HepG2 (cell line): Measurements from ENCODE around the gene MAPK9. TPM values are rescaled to one million over a fixed set of nuclear protein-coding genes. Genes with fewer than 3 reads are reported as not detected.
A peak's percentile ranks its signal among the peaks of the same experiment; 100 is the strongest.

ENCODE experiments used
- EED ChIP-seq: sonication (generic); formaldehyde crosslinking; IDR thresholded peaks from 2 replicates; pipeline ENCODE4 v1.5.0; 2020; ENCODE audit warnings: mild to moderate bottlenecking, missing genetic modification reagents
- FOXA1 ChIP-seq, 2 experiments: fragments of 450-650 bp in 1 of 2; sonication (generic) in 1 of 2; formaldehyde crosslinking in 1 of 2; IDR thresholded peaks; 2 replicates each; pipeline versions ENCODE4 v1.4.0 to v1.6.1; 2016 to 2020; ENCODE audit warnings: missing genetic modification reagents in 1 of 2
- IKZF4 ChIP-seq: sonication (generic); formaldehyde crosslinking; IDR thresholded peaks from 2 replicates; pipeline ENCODE4 v1.5.1; 2020; ENCODE audit warnings: borderline replicate concordance, mild to moderate bottlenecking, low read depth, missing genetic modification reagents; ENCODE audit errors: not compliant biosample characterization
- NFIC ChIP-seq: IDR thresholded peaks from 2 replicates; pipeline ENCODE4 v1.6.1; 2012; ENCODE audit warnings: mild to moderate bottlenecking, low read length, inconsistent platforms
- SAP130 ChIP-seq: IDR thresholded peaks from 2 replicates; pipeline ENCODE4 v1.6.1; 2016; ENCODE audit warnings: low read depth
- SP140L ChIP-seq: sonication (generic); formaldehyde crosslinking; IDR thresholded peaks from 2 replicates; pipeline ENCODE4 v1.4.0; 2020; ENCODE audit warnings: missing genetic modification reagents, borderline replicate concordance
- YY1 ChIP-seq: IDR thresholded peaks from 2 replicates; pipeline ENCODE4 v1.6.1; 2011; ENCODE audit warnings: low read length, low read depth, moderate library complexity, mild to moderate bottlenecking; ENCODE audit not compliant: insufficient read depth, insufficient replicate concordance
- ZBTB20 ChIP-seq: sonication (generic); formaldehyde crosslinking; IDR thresholded peaks from 2 replicates; pipeline ENCODE4 v1.8.1; 2023; ENCODE audit warnings: missing genetic modification reagents, low read depth, mild to moderate bottlenecking, borderline replicate concordance
- ZBTB3 ChIP-seq: sonication (generic); formaldehyde crosslinking; IDR thresholded peaks from 2 replicates; pipeline ENCODE4 v1.4.0; 2020; ENCODE audit warnings: low read depth, mild to moderate bottlenecking, moderate library complexity, missing genetic modification reagents, borderline replicate concordance
- ZFY ChIP-seq: sonication (generic); formaldehyde crosslinking; IDR thresholded peaks from 2 replicates; pipeline ENCODE4 v1.4.0; 2020; ENCODE audit warnings: missing genetic modification reagents
- ZKSCAN8 ChIP-seq: IDR thresholded peaks from 2 replicates; pipeline ENCODE4 v1.6.1; 2016; ENCODE audit warnings: borderline replicate concordance, missing genetic modification reagents, missing compliant biosample characterization
- ZNF12 ChIP-seq: sonication (generic); formaldehyde crosslinking; IDR thresholded peaks from 2 replicates; pipeline ENCODE4 v1.5.0; 2020; ENCODE audit warnings: missing genetic modification reagents
- ZNF773 ChIP-seq: sonication (generic); formaldehyde crosslinking; IDR thresholded peaks from 2 replicates; pipeline ENCODE4 v1.4.0; 2020; ENCODE audit warnings: missing genetic modification reagents, borderline replicate concordance
- ZSCAN20 ChIP-seq: sonication (generic); formaldehyde crosslinking; IDR thresholded peaks from 2 replicates; pipeline ENCODE4 v1.4.0; 2020; ENCODE audit warnings: missing genetic modification reagents, mild to moderate bottlenecking, borderline replicate concordance
- ZSCAN21 ChIP-seq: sonication (generic); formaldehyde crosslinking; IDR thresholded peaks from 2 replicates; pipeline ENCODE4 v1.8.0; 2022; ENCODE audit warnings: mild to moderate bottlenecking, missing genetic modification reagents, moderate library complexity, borderline replicate concordance
- polyA plus RNA-seq, 8 experiments: library from polyadenylated mRNA; depleted of rRNA in 3 of 8; stranded (reverse) in 7 of 8; unstranded in 1 of 8; fragments of >200 nt; fragmentation: Illumina TruSeq in 4 of 8; extraction: Trizol in 4 of 8; gene quantifications; 2 replicates each; pipeline versions ENCODE4 v1.2.1 to v1.2.3, GENCODE V29; 2011 to 2016; ENCODE audit warnings: low read depth in 4 of 8, missing spikeins in 1 of 8, mixed read lengths in 1 of 8; ENCODE audit not compliant: insufficient read depth in 1 of 8
- total RNA-seq, 5 experiments: library from RNA; depleted of rRNA; stranded (reverse); fragments of >200 nt; fragmentation: Illumina TruSeq; extraction: Trizol; gene quantifications; 2 replicates each; pipeline ENCODE4 v1.2.3, GENCODE V29; 2016; ENCODE audit warnings: low read depth in 1 of 5
- TF ChIP-seq, protein P1 (sequence below): sonication (generic); formaldehyde crosslinking; IDR thresholded peaks from 2 replicates; pipeline ENCODE4 v1.8.1; 2023; ENCODE audit warnings: mild to moderate bottlenecking, missing genetic modification reagents
- TF ChIP-seq, protein P2 (sequence below): sonication (generic); formaldehyde crosslinking; IDR thresholded peaks from 2 replicates; pipeline ENCODE4 v1.5.0; 2020; ENCODE audit warnings: missing genetic modification reagents, mild to moderate bottlenecking, borderline replicate concordance
- TF ChIP-seq, protein P3 (sequence below): sonication (generic); formaldehyde crosslinking; IDR thresholded peaks from 2 replicates; pipeline ENCODE4 v1.5.1; 2020; ENCODE audit warnings: missing genetic modification reagents, mild to moderate bottlenecking, borderline replicate concordance
- TF ChIP-seq, protein P4 (sequence below): IDR thresholded peaks from 2 replicates; pipeline ENCODE4 v1.6.1; 2016
- TF ChIP-seq, protein P5 (sequence below): sonication (generic); formaldehyde crosslinking; IDR thresholded peaks from 2 replicates; pipeline ENCODE4 v1.8.1; 2023; ENCODE audit warnings: mild to moderate bottlenecking, missing genetic modification reagents
- TF ChIP-seq, protein P6 (sequence below): IDR thresholded peaks from 2 replicates; pipeline ENCODE4 v1.6.1; 2018; ENCODE audit warnings: missing genetic modification reagents

Gene MAPK9
- total and polyA plus RNA-seq, 2 of the 13 experiments (the other 11 are each of a cell fraction or from before 2014, with no cell fraction given), result 30.1 to 56.1 TPM

DNA sequence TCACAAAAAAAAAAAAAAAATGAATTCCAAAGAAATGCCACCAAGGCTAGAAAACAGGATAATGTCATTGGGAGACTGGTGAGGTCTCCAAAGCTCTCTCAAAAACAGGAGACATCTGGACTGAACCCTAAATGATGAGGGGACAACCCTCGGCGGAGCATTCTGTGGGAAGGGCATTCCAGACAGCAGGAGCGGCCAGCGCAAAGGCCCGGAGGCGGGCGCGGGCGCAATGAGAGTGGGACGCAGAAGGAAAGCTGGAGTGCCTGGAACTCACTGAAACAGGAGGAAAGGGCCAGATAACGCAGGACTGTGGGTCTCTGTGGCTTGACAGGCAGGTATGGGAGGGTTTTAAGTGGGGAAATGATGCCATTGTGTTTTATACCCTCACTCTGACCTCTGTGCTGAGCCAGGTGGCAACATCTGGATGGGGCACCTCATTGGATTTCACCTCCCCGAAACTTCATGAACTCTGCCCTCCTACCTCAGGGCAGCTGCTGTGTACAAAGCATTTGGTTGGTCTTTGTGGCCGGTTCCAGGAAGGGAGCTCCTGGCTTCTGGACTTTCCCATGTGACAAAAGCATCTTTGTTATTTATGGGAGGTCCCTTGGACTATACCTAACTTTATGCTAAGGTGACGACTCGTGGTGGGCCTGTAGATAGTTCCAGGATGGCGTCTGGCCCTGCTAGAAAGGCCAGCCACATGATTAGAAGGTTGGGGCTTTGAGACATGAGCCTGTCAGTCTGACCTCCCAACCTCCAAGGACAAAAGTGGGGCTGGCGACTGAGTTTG, 11.5 kb upstream of the MAPK9 start (continued):
- TF ChIP-seq, protein P1, sequence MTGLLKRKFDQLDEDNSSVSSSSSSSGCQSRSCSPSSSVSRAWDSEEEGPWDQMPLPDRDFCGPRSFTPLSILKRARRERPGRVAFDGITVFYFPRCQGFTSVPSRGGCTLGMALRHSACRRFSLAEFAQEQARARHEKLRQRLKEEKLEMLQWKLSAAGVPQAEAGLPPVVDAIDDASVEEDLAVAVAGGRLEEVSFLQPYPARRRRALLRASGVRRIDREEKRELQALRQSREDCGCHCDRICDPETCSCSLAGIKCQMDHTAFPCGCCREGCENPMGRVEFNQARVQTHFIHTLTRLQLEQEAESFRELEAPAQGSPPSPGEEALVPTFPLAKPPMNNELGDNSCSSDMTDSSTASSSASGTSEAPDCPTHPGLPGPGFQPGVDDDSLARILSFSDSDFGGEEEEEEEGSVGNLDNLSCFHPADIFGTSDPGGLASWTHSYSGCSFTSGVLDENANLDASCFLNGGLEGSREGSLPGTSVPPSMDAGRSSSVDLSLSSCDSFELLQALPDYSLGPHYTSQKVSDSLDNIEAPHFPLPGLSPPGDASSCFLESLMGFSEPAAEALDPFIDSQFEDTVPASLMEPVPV (CRISPR knock-in tag), result no peak
- TF ChIP-seq ZBTB3, result no peak
- TF ChIP-seq, protein P2, sequence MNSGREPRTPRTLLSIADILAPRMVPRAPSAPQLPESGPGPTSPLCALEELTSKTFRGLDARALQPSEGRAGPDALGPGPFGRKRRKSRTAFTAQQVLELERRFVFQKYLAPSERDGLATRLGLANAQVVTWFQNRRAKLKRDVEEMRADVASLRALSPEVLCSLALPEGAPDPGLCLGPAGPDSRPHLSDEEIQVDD, result no peak
- peak; percentile 46; the same call in 1 of the 2 replicates for TF ChIP-seq SAP130 (CRISPR knock-in tag)
- no peak for TF ChIP-seq IKZF4
- TF ChIP-seq ZBTB20, result no peak
- TF ChIP-seq, protein P3, sequence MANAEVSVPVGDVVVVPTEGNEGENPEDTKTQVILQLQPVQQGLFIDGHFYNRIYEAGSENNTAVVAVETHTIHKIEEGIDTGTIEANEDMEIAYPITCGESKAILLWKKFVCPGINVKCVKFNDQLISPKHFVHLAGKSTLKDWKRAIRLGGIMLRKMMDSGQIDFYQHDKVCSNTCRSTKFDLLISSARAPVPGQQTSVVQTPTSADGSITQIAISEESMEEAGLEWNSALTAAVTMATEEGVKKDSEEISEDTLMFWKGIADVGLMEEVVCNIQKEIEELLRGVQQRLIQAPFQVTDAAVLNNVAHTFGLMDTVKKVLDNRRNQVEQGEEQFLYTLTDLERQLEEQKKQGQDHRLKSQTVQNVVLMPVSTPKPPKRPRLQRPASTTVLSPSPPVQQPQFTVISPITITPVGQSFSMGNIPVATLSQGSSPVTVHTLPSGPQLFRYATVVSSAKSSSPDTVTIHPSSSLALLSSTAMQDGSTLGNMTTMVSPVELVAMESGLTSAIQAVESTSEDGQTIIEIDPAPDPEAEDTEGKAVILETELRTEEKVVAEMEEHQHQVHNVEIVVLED (CRISPR knock-in tag), result no peak
- TF ChIP-seq ZKSCAN8, result no peak
- no peak for TF ChIP-seq ZNF773 (CRISPR knock-in tag)
- no peak for TF ChIP-seq EED (CRISPR knock-in tag)
- no peak for TF ChIP-seq ZNF12 (CRISPR knock-in tag)
- TF ChIP-seq, protein P4, sequence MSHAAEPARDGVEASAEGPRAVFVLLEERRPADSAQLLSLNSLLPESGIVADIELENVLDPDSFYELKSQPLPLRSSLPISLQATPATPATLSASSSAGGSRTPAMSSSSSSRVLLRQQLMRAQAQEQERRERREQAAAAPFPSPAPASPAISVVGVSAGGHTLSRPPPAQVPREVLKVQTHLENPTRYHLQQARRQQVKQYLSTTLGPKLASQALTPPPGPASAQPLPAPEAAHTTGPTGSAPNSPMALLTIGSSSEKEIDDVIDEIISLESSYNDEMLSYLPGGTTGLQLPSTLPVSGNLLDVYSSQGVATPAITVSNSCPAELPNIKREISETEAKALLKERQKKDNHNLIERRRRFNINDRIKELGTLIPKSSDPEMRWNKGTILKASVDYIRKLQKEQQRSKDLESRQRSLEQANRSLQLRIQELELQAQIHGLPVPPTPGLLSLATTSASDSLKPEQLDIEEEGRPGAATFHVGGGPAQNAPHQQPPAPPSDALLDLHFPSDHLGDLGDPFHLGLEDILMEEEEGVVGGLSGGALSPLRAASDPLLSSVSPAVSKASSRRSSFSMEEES, result 0 out of 2 replicates have a peak, but pooled peaks have one; percentile 39
- TF ChIP-seq ZSCAN20, result no peak
- TF ChIP-seq, protein P5, sequence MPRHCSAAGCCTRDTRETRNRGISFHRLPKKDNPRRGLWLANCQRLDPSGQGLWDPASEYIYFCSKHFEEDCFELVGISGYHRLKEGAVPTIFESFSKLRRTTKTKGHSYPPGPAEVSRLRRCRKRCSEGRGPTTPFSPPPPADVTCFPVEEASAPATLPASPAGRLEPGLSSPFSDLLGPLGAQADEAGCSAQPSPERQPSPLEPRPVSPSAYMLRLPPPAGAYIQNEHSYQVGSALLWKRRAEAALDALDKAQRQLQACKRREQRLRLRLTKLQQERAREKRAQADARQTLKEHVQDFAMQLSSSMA (CRISPR knock-in tag), result 0 out of 2 replicates have a peak, but pooled peaks have one; percentile 31
- TF ChIP-seq FOXA1 (IDR thresholded peaks at IDR 0.05), result no peak
- TF ChIP-seq FOXA1 (CRISPR knock-in tag; IDR thresholded peaks at IDR 0.05), result peak; percentile 55
- no peak for TF ChIP-seq YY1
- TF ChIP-seq, protein P6, sequence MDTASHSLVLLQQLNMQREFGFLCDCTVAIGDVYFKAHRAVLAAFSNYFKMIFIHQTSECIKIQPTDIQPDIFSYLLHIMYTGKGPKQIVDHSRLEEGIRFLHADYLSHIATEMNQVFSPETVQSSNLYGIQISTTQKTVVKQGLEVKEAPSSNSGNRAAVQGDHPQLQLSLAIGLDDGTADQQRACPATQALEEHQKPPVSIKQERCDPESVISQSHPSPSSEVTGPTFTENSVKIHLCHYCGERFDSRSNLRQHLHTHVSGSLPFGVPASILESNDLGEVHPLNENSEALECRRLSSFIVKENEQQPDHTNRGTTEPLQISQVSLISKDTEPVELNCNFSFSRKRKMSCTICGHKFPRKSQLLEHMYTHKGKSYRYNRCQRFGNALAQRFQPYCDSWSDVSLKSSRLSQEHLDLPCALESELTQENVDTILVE, result no peak
- TF ChIP-seq SP140L (CRISPR knock-in tag), result no peak
- no peak for TF ChIP-seq ZSCAN21 (CRISPR knock-in tag)
- no peak for TF ChIP-seq NFIC
- no peak for TF ChIP-seq ZFY (CRISPR knock-in tag)
